ENCODE results near the gene HTR1D.

- TF ChIP-seq EZH2 (IDR thresholded peaks at IDR 0.05; ENCODE audit: borderline replicate concordance, low read depth, low read length, severe bottlenecking) (no peak), CTCF (IDR thresholded peaks at IDR 0.05; ENCODE audit: borderline replicate concordance, extremely low read depth, low read length, poor library complexity, severe bottlenecking) (no peak)
These were observed 16.4 kb downstream of the HTR1D start for GRCh38 chr1:23200883-23201282.

Data from DND-41 (cell line).